Stimulated activated CD4-positive, alpha-beta T cell treated with anti-CD3 and anti-CD28 coated beads, TNF-alpha, amount 100 ng/mL, for 48 hours (primary cell): ENCODE measurements around the gene GNB1L.
"Not testable (repeated sequence)": the region's sequence is repeated elsewhere in the genome, so short reads cannot be mapped to it uniquely, and the experiment has no call there.

Experiments
- DNase-seq, 3 donors: peaks; one replicate each; pipeline ENCODE4 v3.0.0-alpha.2; 2020; ENCODE audit warnings: low read depth in 3 of 3

The GNB1L gene

GRCh38 chr22:19889951-19890350, 35.3 kb upstream of the GNB1L start:
- DNase-seq = peak in 2 of 3 donors; percentile 34 to 38

GRCh38 chr22:19888131-19888746, 33.6 kb upstream of the GNB1L start:
- no peak for DNase-seq

GRCh38 chr22:19887256-19887985, 32.7 kb upstream of the GNB1L start:
- DNase-seq = no peak

- no peak for DNase-seq
These were observed 32.1 kb upstream of the GNB1L start for GRCh38 chr22:19886605-19887255.

GRCh38 chr22:19885841-19886592, 31.3 kb upstream of the GNB1L start:
- no peak for DNase-seq

GRCh38 chr22:19884954-19885751, 30.5 kb upstream of the GNB1L start:
- no peak for DNase-seq

GRCh38 chr22:19884161-19884953, 29.7 kb upstream of the GNB1L start:
- DNase-seq = no peak

GRCh38 chr22:19883446-19883845, 28.8 kb upstream of the GNB1L start:
- not testable (repeated sequence) for DNase-seq

- DNase-seq = no peak
These were observed 28.0 kb upstream of the GNB1L start for GRCh38 chr22:19882446-19883381.

GRCh38 chr22:19880786-19881569, 26.3 kb upstream of the GNB1L start:
- no peak for DNase-seq

- DNase-seq = no peak
These were observed 25.5 kb upstream of the GNB1L start for GRCh38 chr22:19879992-19880785.

- no peak for DNase-seq
These were observed 24.9 kb upstream of the GNB1L start for GRCh38 chr22:19879643-19879991.

- no peak for DNase-seq
These were observed 24.5 kb upstream of the GNB1L start for GRCh38 chr22:19879246-19879570.

GRCh38 chr22:19878461-19879245, 24.0 kb upstream of the GNB1L start:
- DNase-seq = no peak

- no peak for DNase-seq
These were observed 23.1 kb upstream of the GNB1L start for GRCh38 chr22:19877626-19878339.

- DNase-seq = no peak
These were observed 22.4 kb upstream of the GNB1L start for GRCh38 chr22:19876941-19877625.
